K562 (cell line): ENCODE results near the gene ARFGAP3. TPM values are rescaled to one million over a fixed set of nuclear protein-coding genes. Genes with fewer than 3 reads are reported as not detected.

Experiments
- ATAC-seq: fragments of 200-7000 bp; cut with Tn5 transposase; 3 replicates; pipeline ENCODE4 v1.9.1; 2020; ENCODE audit warnings: moderate library complexity
- BruUV-seq: library from RNA; stranded (reverse); fragments of 400-500 nt; replicated peaks from 2 replicates; lab custom pipeline; 2021; lab: Mats Ljungman, UMichigan
- CTCF ChIA-PET: fragments of 300-600 bp; formaldehyde crosslinking; extraction: SDS; loops from one replicate; lab custom pipeline; 2021; ENCODE audit warnings: low intra/inter-chr PET ratio; lab: Yijun Ruan, JAX
- POLR2A ChIA-PET: fragments of 300-600, 350-650 bp; sonication (Branson Sonifier 250); formaldehyde crosslinking; extraction: SDS; loops from one replicate; lab custom pipeline; 2021; ENCODE audit warnings: antibody characterized with exemption, inconsistent platforms; lab: Yijun Ruan, JAX
- DNase-seq, 4 experiments: peaks; one replicate each; pipeline versions ENCODE4 v3.0.0 to v3.0.0-alpha.2; 2011 to 2018; ENCODE audit warnings: low spot score in 3 of 4, mixed read lengths in 3 of 4; ENCODE audit errors: extremely low read depth in 1 of 4
- FAIRE-seq: peaks from 2 replicates; lab custom pipeline; 2011; peaks lifted over from hg19 to GRCh38; lab: Jason Lieb, UNC
- H2AFZ ChIP-seq: 2 replicates; pipeline ENCODE4 v1.6.0; 2011; ENCODE audit warnings: low read depth, low read length, control low read depth, inconsistent platforms
- H3K27ac ChIP-seq: fragments of 200-600 bp; 3 replicates; pipeline ENCODE4 v1.8.0; 2011; ENCODE audit warnings: low read depth, mild to moderate bottlenecking, control low read depth, inconsistent platforms, low read length, moderate library complexity, mixed read lengths; ENCODE audit errors: extremely low read depth
- H3K27me3 ChIP-seq, 2 experiments: fragments of 300-600 bp in 1 of 2; 2 replicates in 1 of 2; 3 replicates in 1 of 2; pipeline versions ENCODE4 v1.6.0 to v1.8.0; 2011; ENCODE audit warnings: inconsistent platforms in 2 of 2, low read length in 2 of 2, mild to moderate bottlenecking in 1 of 2, mixed read lengths in 1 of 2, moderate library complexity in 1 of 2; ENCODE audit not compliant: control insufficient read depth in 2 of 2, insufficient read depth in 2 of 2
- H3K36me3 ChIP-seq: fragments of 300-600 bp; 3 replicates; pipeline ENCODE4 v1.8.0; 2011; ENCODE audit warnings: mild to moderate bottlenecking, low read length, inconsistent platforms; ENCODE audit not compliant: control insufficient read depth, insufficient read depth
- H3K4me1 ChIP-seq, 2 experiments: fragments of 200-600 bp in 1 of 2; replicated peaks in 1 of 2; 2 replicates in 1 of 2; 3 replicates in 1 of 2; pipeline versions ENCODE4 v1.5.1 to v1.8.0; 2011; ENCODE audit warnings: inconsistent platforms in 2 of 2, low read length in 2 of 2, mild to moderate bottlenecking in 1 of 2, mixed read lengths in 1 of 2, moderate library complexity in 1 of 2; ENCODE audit not compliant: control insufficient read depth in 2 of 2, insufficient read depth in 2 of 2
- H3K4me2 ChIP-seq: 2 replicates; pipeline ENCODE4 v1.6.1; 2011; ENCODE audit warnings: low read length, control low read depth, inconsistent platforms, mixed read lengths; ENCODE audit not compliant: insufficient read depth
- H3K4me3 ChIP-seq: fragments of 200-600 bp; sonication (generic), shearing (Covaris generic); 2 replicates; pipeline ENCODE4 v1.5.1; 2016; ENCODE audit warnings: control low read depth, inconsistent platforms
- H3K79me2 ChIP-seq: fragments of 200-600 bp; 3 replicates; pipeline ENCODE4 v1.8.0; 2011; ENCODE audit warnings: low read length, inconsistent platforms; ENCODE audit not compliant: control insufficient read depth, insufficient read depth
- H3K9ac ChIP-seq, 2 experiments: 2 replicates each; pipeline versions ENCODE4 v1.6.0 to v1.6.1; 2011; ENCODE audit warnings: low read depth in 2 of 2, low read length in 2 of 2, control low read depth in 1 of 2, inconsistent platforms in 1 of 2, mild to moderate bottlenecking in 1 of 2, mixed read lengths in 1 of 2; ENCODE audit not compliant: insufficient read depth in 1 of 2
- H3K9me1 ChIP-seq: one replicate; pipeline ENCODE4 v1.6.0; 2011; ENCODE audit warnings: inconsistent platforms, mild to moderate bottlenecking, low read length, moderate library complexity; ENCODE audit not compliant: control insufficient read depth, insufficient read depth
- H3K9me3 ChIP-seq: replicated peaks from 2 replicates; pipeline ENCODE4 v1.5.1; 2011; ENCODE audit warnings: low read depth, low read length, inconsistent platforms; ENCODE audit not compliant: control insufficient read depth, insufficient read depth
- H4K20me1 ChIP-seq: replicated peaks from 2 replicates; pipeline ENCODE4 v1.6.1; 2011; ENCODE audit warnings: low read length, inconsistent platforms, mixed read lengths; ENCODE audit not compliant: control insufficient read depth, insufficient read depth
- BHLHE40 ChIP-seq: IDR thresholded peaks from 2 replicates; pipeline ENCODE4 v1.6.1; 2011; ENCODE audit warnings: low read length, improper control_type of control experiment
- BMI1 ChIP-seq: fragments of 150-350 bp; IDR thresholded peaks from 2 replicates; pipeline ENCODE4 v1.6.1; 2014; ENCODE audit warnings: low read length
- ESRRB ChIP-seq: fragments of 250-450 bp; sonication (Bioruptor Pico); IDR thresholded peaks from 2 replicates; pipeline ENCODE4 v1.5.0; 2020; ENCODE audit warnings: mild to moderate bottlenecking, moderate library complexity, borderline replicate concordance
- HOMEZ ChIP-seq: fragments of 250-450 bp; sonication (Bioruptor Pico); IDR thresholded peaks from 2 replicates; pipeline ENCODE4 v1.4.0; 2020; ENCODE audit warnings: mild to moderate bottlenecking, moderate library complexity
- JUND ChIP-seq, 2 experiments: IDR thresholded peaks; 2 replicates in 1 of 2; 3 replicates in 1 of 2; pipeline ENCODE4 v1.6.1; 2011; ENCODE audit warnings: borderline replicate concordance in 2 of 2, low read depth in 2 of 2, low read length in 2 of 2, improper control_type of control experiment in 1 of 2, missing biosample characterization in 1 of 2, missing genetic modification characterization in 1 of 2, missing genetic modification reagents in 1 of 2
- KLF1 ChIP-seq: fragments of 450-650 bp; IDR thresholded peaks from 2 replicates; pipeline ENCODE4 v1.6.1; 2016; ENCODE audit warnings: missing genetic modification characterization, missing compliant biosample characterization
- KLF10 ChIP-seq: fragments of 250-450 bp; sonication (Bioruptor Pico); IDR thresholded peaks from 2 replicates; pipeline ENCODE4 v1.6.1; 2021; ENCODE audit warnings: matching md5 sums
- KLF13 ChIP-seq: fragments of 450-650 bp; IDR thresholded peaks from 2 replicates; pipeline ENCODE4 v1.6.1; 2016; ENCODE audit warnings: missing genetic modification characterization, low read depth, mild to moderate bottlenecking, missing compliant biosample characterization, moderate library complexity, borderline replicate concordance
- NELFE ChIP-seq: IDR thresholded peaks from 2 replicates; pipeline ENCODE4 v1.6.1; 2011; ENCODE audit warnings: mild to moderate bottlenecking; ENCODE audit not compliant: insufficient read depth, insufficient read length
- SMAD4 ChIP-seq: fragments of 250-450 bp; sonication (Bioruptor Pico); conservative IDR thresholded peaks from 2 replicates; pipeline ENCODE4 v1.8.0; 2021; ENCODE audit warnings: inconsistent platforms, mild to moderate bottlenecking, moderate library complexity
- STAG1 ChIP-seq: sonication (generic); formaldehyde crosslinking; IDR thresholded peaks from 2 replicates; pipeline ENCODE4 v1.5.0; 2020; ENCODE audit warnings: missing genetic modification reagents, borderline replicate concordance
- TARDBP ChIP-seq: fragments of 450-650 bp; IDR thresholded peaks from 2 replicates; pipeline ENCODE4 v1.6.1; 2016
- ZBTB1 ChIP-seq: sonication (generic); formaldehyde crosslinking; IDR thresholded peaks from 2 replicates; pipeline ENCODE4 v1.8.1; 2023; ENCODE audit warnings: missing genetic modification reagents, low read depth, mild to moderate bottlenecking, borderline replicate concordance
- ZNF449 ChIP-seq: fragments of 250-450 bp; sonication (Bioruptor Pico); IDR thresholded peaks from 2 replicates; pipeline ENCODE4 v1.8.0; 2022; ENCODE audit warnings: moderate library complexity, mild to moderate bottlenecking, inconsistent platforms
- WGBS: fragments of 100-300 bp; shearing (Covaris generic); methylation state at CpG from one replicate; pipeline ENCODE4 v1.1.6; 2016; ENCODE audit warnings: low coverage, mixed read lengths; ENCODE audit not compliant: insufficient coverage; ENCODE audit errors: missing lambda C conversion rate; 5-methylcytosine and 5-hydroxymethylcytosine counted together
- in situ Hi-C: fragments of 300-500 bp; cut with MboI; formaldehyde crosslinking; loops from 4 replicates; pipeline ENCODE4 v1.15.0; 2018; ENCODE audit warnings: inconsistent platforms, mixed read lengths
- intact Hi-C: fragments of 100-400 bp; cut with micrococcal nuclease; formaldehyde crosslinking; loops from 2 replicates; pipeline ENCODE4 v1.14.2; 2022
- polyA plus RNA-seq, 8 experiments: library from polyadenylated mRNA; depleted of rRNA in 4 of 8; stranded (reverse) in 5 of 8; unstranded in 3 of 8; fragments of >200 nt; fragmentation: Nextera tagmentation in 2 of 8; fragmentation: Illumina TruSeq in 1 of 8; extraction: Ambion mirVana in 2 of 8; extraction: Trizol in 1 of 8; gene quantifications; 2 replicates each; pipeline versions ENCODE4 v1.2.1 to v1.2.3, GENCODE V29; 2011 to 2014; ENCODE audit warnings: inconsistent platforms in 1 of 8, missing spikeins in 1 of 8
- total RNA-seq, 7 experiments: library from RNA; depleted of rRNA in 6 of 7; stranded (reverse); fragments of >200 nt in 6 of 7; fragmentation: Illumina TruSeq in 2 of 7; extraction: Trizol in 2 of 7; gene quantifications; 2 replicates each; pipeline versions ENCODE4 v1.2.1 to v1.2.3, GENCODE V29; 2011 to 2021; ENCODE audit warnings: low replicate concordance in 1 of 7
- TF ChIP-seq, protein P1 (sequence below): fragments of 450-650 bp; IDR thresholded peaks from one replicate; pipeline ENCODE4 v1.6.1; 2018; ENCODE audit warnings: mild to moderate bottlenecking, moderate library complexity; ENCODE audit not compliant: partially characterized antibody
- TF ChIP-seq, protein P2 (sequence below): sonication (generic); formaldehyde crosslinking; IDR thresholded peaks from 2 replicates; pipeline ENCODE4 v1.8.1; 2023; ENCODE audit warnings: mild to moderate bottlenecking, missing genetic modification reagents, moderate library complexity

ARFGAP3 gene
- total and polyA plus RNA-seq, 9 of the 15 experiments (the other 6 are each of a cell fraction or from before 2014, with no cell fraction given) = 14.2 to 31.9 (median 22.7) TPM

DNA sequence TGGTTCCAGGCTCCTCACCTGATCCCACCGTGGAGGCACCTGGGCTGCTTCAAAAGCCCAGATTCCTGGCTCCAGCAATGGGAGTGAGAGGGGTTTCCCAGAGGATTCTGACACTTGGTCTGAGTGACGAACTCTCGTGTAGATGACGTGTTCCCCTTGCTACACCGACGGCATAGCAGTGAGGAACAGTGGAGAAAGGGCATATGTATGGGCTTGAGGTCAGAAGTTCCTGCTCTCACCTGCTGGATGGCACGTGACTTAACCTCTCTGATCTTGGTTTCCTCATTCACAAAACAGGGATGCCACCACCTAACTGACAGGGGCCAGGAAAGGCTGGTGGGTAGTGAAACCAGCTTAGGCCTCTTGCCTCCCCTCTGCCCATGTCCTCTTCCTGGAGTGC is 30.0 kb upstream of the ARFGAP3 start:
- CTCF ChIA-PET = interaction anchor here (0.6 kb wide), 1 partner anchor 152 kb away, joined by 3 read pairs; no protein-coding TSS in a partner anchor
- POLR2A ChIA-PET = no interaction called here
- H2AFZ ChIP-seq = no peak overlapping the region
- H3K9me1 ChIP-seq = no peaks in the 10 kb centered on the region
- H3K27ac ChIP-seq = no peak overlapping the region
- intact Hi-C loops (no loop called here), in situ Hi-C loops (no loop called here)
- WGBS = 81% methylated on average over 7 of the region's 7 CpGs
- BruUV-seq = no TSS peak
- no peak overlapping the region for H3K9ac ChIP-seq
- no peak overlapping the region for H3K4me3 ChIP-seq
- peaks cover 5% of the 10 kb centered on the region; the same call in 1 of the 2 replicates for H4K20me1 ChIP-seq
- H3K36me3 ChIP-seq = peaks cover 52% of the 10 kb centered on the region; the same call in 2 of the 3 replicates
- no peaks in the 10 kb centered on the region for H3K4me1 ChIP-seq
- no peak for ATAC-seq
- H3K4me2 ChIP-seq = no peak overlapping the region
- no peaks in the 10 kb centered on the region for H3K9me3 ChIP-seq
- no peaks in the 10 kb centered on the region for H3K79me2 ChIP-seq
- no peaks in the 10 kb centered on the region for H3K27me3 ChIP-seq
- no peak for DNase-seq
- no peak for FAIRE-seq
- TF ChIP-seq BMI1 (no peak), STAG1 (CRISPR knock-in tag) (no peak), ZBTB1 (CRISPR knock-in tag) (no peak), JUND (IDR thresholded peaks at IDR 0.05; ENCODE audit: borderline replicate concordance, low read depth, low read length) (no peak), JUND (tag; IDR thresholded peaks at IDR 0.05; ENCODE audit: borderline replicate concordance, low read depth, low read length) (no peak), SMAD4 (CRISPR knock-in tag) (no peak), ESRRB (CRISPR knock-in tag) (no peak), NELFE (no peak), KLF13 (tag) (no peak), KLF10 (no peak), KLF1 (tag) (no peak), ZNF449 (CRISPR knock-in tag) (no peak), BHLHE40 (no peak), TARDBP (no peak), HOMEZ (no peak)
- TF ChIP-seq, protein P1, sequence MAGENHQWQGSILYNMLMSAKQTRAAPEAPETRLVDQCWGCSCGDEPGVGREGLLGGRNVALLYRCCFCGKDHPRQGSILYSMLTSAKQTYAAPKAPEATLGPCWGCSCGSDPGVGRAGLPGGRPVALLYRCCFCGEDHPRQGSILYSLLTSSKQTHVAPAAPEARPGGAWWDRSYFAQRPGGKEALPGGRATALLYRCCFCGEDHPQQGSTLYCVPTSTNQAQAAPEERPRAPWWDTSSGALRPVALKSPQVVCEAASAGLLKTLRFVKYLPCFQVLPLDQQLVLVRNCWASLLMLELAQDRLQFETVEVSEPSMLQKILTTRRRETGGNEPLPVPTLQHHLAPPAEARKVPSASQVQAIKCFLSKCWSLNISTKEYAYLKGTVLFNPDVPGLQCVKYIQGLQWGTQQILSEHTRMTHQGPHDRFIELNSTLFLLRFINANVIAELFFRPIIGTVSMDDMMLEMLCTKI = no peak
- TF ChIP-seq, protein P2, sequence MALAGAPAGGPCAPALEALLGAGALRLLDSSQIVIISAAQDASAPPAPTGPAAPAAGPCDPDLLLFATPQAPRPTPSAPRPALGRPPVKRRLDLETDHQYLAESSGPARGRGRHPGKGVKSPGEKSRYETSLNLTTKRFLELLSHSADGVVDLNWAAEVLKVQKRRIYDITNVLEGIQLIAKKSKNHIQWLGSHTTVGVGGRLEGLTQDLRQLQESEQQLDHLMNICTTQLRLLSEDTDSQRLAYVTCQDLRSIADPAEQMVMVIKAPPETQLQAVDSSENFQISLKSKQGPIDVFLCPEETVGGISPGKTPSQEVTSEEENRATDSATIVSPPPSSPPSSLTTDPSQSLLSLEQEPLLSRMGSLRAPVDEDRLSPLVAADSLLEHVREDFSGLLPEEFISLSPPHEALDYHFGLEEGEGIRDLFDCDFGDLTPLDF (CRISPR knock-in tag) = no peak
